HG02571 (cell line): Measurements from ENCODE around the gene RGPD3.
"Not testable (repeated sequence)": the region's sequence is repeated elsewhere in the genome, so short reads cannot be mapped to it uniquely, and the experiment has no call there.

Experiments used
- ATAC-seq: cut with Tn5 transposase; IDR thresholded peaks from one replicate; pipeline ENCODE4 v1.9.1; 2021; ENCODE audit warnings: mild to moderate bottlenecking, moderate library complexity; ENCODE audit not compliant: unreplicated experiment

The RGPD3 gene

DNA sequence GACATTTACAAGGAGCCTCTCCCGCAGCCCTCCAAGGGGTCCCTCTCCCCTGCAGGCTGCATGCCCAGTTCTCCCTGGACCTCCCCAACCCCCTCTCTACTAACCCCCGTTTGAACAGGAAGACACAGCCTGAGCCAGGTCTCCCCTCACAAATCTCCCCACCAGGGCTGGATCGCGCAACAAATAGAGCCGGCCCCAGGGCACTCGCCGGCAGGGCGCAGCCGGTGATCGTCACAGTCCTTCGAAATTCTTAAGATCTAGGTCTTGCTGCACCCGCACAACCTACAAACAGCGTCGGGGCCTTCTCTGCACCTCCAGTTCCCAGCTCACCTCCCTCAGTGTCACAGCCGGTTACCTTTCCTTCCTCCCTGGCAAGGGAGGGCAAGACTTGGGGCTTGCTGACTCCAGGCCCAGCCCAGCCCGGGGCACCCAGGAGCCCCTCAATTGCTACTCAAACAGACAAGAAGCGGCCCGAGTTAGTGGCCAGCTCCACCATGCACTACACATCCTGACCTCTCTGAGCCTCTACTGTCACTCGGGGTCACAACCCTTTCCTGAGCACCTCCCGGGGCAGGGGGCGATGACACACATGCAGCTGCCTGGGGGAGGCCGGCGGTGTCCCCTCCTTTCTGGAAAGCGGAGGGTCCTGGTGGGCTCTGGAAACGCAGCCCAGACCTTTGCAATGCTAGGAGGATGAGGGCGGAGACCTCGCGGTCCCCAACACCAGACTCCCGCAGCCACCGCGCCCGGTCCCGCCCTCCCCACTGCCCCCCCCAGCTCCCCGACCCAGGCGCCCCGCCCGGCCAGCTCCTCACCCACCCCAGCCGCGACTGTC is 18.6 kb upstream of the RGPD3 start, which contains the start of gene CD8B2:
Gene CD8B2 (plus strand): TSS at position 814 of the 835 bp plus-strand sequence. CDS start 63 bp downstream, outside the sequence.
- not testable (repeated sequence) for ATAC-seq

GRCh38 chr2:106479563-106479962 is 11.3 kb upstream of the RGPD3 start:
- ATAC-seq, result not testable (repeated sequence)

- not testable (repeated sequence) for ATAC-seq
These were observed 9.4 kb upstream of the RGPD3 start for GRCh38 chr2:106477647-106478046.

DNA sequence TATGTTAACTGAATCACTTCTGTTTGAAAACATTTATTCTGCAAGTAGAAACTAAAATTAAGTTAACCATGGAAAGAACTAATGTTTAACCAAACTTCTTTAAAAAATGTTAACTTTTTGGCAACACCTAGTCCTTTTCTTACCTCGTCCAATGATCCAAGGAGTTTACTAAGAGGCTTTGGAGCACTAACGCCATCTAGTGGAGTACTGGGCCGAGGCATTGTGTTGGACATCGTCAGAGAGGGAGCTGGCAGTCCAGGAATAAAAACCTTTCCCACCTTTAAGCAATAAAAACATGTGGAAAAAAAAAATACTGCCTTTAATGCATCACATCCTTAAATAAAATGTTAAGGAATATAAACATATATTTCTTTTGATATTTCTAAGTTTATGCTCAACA is 2.4 kb upstream of the RGPD3 start:
- peak; percentile 61 for ATAC-seq

GRCh38 chr2:106467516-106467915 is 697 bp downstream of the RGPD3 start:
- ATAC-seq, result not testable (repeated sequence)

GRCh38 chr2:106461882-106462281 is 6.3 kb downstream of the RGPD3 start:
- ATAC-seq, result not testable (repeated sequence)

DNA sequence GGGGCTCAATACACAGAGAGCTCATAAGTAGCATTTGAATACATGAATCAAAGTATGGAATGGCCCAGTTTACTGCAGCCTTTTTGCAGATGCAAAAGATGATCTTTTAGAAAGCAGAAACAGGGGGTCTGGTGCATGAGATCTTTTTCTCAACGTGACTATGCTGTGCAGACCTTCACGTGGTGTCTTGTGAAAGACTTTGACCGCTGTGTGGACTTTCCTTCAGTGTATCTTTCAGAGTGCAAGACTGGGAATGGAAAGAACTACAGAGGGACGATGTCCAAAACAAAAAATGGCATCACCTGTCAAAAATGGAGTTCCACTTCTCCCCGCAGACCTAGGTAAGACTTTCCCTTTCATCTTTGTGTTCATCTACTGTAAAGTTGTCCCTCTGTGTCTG is 77.5 kb downstream of the RGPD3 start:
- not testable (repeated sequence) for ATAC-seq

GRCh38 chr2:106388814-106389410 is 79.3 kb downstream of the RGPD3 start:
- not testable (repeated sequence) for ATAC-seq

GRCh38 chr2:106384548-106384947 is 83.7 kb downstream of the RGPD3 start:
- not testable (repeated sequence) for ATAC-seq

- ATAC-seq, result not testable (repeated sequence)
These were observed 86.3 kb downstream of the RGPD3 start for GRCh38 chr2:106381867-106382266.

DNA sequence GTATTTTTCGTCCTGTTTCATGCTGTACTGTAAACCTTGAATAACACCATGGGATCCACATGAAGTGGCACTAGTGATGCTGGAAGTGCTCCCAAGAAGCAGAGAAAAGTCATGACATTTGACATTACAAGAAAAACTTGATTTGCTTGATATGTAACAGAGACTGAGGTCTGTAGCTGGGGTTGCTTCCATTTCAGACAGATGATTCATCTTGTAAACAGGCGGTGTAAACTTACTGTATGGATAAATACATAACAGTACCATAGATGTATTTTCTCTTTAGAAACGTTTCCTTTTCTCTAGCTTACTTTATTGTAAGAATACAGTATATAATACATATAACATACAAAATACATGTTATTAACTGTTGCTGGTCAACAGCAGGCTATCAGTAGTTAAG is 88.6 kb downstream of the RGPD3 start:
- ATAC-seq, result not testable (repeated sequence)

DNA sequence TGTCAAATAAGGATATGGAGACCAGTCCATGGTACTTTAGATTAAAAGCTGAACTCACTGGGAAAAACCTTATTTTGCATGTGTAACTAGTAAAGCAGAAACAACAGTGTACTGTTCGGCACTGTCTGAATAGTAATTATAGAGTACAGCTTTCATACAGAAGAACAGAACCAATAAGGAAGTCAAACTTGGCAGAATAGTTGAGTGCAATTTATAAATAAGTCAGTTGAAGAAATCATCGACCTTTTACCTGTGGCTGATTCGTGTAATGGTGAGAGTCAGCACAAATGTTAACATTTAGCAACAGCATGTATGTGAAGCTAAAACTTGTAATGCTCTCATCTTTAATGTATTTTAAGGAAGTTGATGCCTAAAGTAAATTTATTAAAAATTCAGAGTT is 99.0 kb downstream of the RGPD3 start:
- not testable (repeated sequence) for ATAC-seq

DNA sequence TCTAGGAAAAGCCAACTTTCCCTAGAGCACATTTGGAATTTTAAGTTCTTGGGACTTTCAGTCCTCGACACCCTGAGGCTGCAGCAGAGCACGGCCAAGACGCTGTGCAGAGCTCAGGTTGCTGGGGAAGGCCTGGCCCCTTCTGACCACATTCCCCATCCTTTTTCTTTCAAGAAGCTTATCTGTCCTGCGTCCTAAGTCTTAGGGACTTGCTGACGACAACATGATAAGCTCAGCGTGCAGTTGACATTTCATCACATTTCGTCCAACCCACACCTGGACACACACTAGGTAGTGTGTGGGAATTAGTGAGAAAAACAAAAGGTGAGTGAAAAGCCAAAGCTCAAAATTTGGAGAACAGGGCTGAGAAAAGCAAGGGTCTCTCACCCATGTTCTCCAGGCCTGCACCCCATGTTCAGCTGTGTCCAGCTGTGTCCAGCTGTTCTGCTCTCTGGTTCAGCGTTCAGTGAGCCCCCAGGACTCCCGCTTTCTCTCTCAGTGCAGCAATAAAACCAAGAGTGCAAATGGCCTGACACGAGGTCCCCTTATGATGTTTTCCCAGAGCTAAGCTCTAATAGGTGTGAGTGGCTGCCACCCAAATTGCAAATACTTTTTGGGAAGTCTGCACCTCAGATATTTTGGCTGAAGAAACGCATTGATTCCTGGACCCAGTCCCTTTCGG is 101.9 kb downstream of the RGPD3 start:
- no peak for ATAC-seq

- no peak for ATAC-seq
These were observed 104.4 kb downstream of the RGPD3 start for GRCh38 chr2:106363791-106364190.

DNA sequence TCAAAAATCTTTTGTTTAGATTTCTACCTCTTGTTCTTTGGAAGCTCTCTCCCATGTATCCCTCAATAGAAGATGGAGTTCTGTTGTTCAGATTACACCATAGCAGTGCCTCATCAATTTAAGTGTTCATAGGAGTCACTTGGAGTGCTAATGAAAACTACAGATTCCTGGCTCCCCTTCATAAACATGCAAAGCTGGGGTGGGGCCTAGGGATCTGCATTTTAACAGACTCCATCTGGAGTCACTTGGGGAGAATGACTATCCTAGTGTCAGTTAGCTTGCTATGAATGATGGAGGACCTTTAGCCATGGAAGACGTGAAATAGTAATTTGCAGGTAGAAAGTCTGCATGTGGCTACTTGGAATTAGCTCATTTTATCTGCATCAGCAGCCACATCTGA is 105.4 kb downstream of the RGPD3 start:
- ATAC-seq, result no peak

DNA sequence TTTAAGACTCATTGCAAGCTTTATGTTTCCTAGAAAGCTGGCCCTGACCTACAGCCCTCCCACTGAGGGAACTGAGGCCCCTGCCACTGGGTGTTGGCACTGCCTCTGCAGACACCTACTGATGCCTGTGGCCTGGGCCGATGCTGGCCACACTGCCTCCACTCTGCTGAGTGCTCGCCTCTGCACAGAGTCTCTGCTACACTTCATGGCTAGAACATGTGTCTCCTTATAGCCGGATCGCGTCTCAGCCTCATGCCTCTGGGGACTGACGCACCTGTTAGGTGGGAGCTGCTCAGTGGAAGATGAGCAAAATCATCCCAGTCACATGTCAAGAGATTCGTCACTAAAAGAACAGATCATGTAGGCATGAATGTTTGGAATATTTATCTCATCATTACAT is 108.7 kb downstream of the RGPD3 start:
- no peak for ATAC-seq

GRCh38 chr2:106358521-106358920 is 109.7 kb downstream of the RGPD3 start:
- ATAC-seq, result no peak

GRCh38 chr2:106358081-106358480 is 110.1 kb downstream of the RGPD3 start:
- peak; percentile 94 for ATAC-seq

DNA sequence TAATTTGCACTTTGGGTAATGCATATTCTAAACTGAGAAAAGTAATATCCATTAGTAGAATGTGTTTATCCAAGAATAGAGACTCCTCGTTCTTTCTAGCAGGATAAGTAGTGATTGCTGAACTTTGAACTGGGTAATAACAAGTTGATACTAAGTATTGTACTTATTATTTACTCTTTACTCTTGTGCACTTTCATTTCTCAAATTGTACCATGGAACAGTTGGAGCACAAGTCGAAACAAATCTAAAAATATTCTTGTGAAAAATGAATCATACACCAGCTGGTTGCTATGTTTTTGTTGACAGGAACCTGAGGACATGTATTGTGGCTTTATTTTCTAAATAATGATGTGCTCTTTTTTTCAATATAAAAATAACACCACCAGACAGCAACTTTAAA is 111.9 kb downstream of the RGPD3 start:
- no peak for ATAC-seq

DNA sequence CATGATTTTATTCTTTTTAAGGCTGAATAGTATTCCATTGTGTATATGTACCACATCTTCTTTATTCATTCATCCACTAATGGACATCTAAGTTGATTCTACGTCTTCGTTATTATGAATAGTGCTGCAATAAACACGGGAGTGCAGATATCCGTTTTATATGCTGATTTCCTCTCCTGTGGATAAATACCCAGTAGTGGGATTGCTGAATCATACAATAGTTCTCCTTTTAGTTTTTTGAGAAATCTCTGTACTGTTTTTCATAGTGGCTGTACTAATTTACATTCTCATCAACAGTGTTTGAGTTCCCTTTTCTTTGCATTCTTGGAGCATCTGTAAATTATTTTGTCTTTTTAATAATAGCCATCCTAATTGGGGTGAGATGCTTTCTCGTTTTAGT is 114.5 kb downstream of the RGPD3 start:
- ATAC-seq, result no peak

GRCh38 chr2:106350980-106351379 is 117.2 kb downstream of the RGPD3 start:
- ATAC-seq, result no peak

GRCh38 chr2:106344302-106344701 is 123.9 kb downstream of the RGPD3 start:
- no peak for ATAC-seq
